ENCODE measurements around the gene SPOP.
"Not testable (repeated sequence)": the region's sequence is repeated elsewhere in the genome, so short reads cannot be mapped to it uniquely, and the experiment has no call there.

SPOP gene

DNA sequence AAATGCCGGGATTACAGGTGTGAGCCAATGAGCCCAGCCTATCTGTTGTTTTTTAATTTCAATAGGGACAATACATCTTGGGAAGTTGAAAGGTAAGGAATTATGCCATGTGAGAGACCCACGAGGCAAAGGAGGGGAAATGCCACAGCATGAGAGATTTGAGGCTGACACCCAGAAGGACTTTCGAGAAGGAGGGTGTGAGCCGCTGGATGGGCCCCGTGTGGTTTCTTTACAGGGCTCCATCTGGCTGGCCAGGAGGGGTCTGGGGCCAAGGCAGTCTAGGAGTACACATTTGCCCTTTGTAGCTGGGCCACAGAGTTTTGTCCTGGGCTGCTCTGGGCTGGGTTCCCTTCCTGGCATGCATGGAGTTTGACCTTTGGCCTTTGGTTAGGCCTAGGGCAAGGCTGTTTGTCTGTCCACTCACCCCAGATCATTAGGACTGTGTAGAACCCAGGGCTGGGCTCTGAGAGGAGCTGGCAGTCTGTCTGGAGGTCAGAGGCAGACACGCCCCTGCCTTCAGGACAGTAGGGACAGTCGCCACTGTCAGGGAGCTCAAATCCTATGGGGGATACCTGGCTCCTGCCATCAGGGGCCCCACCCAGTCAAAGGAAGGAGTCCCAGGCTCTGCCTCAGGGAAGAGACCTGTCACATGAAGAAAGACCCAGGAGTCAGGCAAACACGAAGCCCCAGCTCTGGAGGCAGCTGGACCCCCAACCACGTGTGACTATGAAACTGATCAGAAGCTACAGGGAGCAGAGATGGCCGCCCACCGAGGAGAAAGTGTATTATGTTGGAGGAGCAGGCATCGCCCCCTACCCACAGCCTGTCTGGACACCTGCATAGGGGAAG, 126.5 kb downstream of the SPOP start:
- DNase-seq (ENCODE audit: low read depth in 2 of 2): no peak

DNA sequence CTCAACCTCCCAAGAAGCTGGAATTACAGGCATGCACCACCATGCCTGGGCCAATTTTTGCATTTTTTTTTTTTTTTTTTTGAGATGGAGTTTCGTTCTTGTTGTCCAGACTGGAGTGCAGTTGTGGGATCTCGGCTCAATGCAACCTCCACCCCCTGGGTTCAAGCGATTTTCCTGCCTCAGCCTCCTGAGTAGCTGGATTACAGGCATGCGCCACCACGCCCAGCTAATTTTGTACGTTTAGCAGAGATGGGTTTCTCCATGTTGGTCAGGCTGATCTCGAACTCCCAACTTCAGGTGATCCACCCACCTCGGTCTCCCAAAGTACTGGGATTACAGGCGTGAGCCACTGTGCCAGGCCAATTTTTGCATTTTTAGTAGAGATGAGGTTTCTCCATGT, 127.1 kb downstream of the SPOP start:
- DNase-seq (ENCODE audit: low read depth in 2 of 2): not testable (repeated sequence)

DNA sequence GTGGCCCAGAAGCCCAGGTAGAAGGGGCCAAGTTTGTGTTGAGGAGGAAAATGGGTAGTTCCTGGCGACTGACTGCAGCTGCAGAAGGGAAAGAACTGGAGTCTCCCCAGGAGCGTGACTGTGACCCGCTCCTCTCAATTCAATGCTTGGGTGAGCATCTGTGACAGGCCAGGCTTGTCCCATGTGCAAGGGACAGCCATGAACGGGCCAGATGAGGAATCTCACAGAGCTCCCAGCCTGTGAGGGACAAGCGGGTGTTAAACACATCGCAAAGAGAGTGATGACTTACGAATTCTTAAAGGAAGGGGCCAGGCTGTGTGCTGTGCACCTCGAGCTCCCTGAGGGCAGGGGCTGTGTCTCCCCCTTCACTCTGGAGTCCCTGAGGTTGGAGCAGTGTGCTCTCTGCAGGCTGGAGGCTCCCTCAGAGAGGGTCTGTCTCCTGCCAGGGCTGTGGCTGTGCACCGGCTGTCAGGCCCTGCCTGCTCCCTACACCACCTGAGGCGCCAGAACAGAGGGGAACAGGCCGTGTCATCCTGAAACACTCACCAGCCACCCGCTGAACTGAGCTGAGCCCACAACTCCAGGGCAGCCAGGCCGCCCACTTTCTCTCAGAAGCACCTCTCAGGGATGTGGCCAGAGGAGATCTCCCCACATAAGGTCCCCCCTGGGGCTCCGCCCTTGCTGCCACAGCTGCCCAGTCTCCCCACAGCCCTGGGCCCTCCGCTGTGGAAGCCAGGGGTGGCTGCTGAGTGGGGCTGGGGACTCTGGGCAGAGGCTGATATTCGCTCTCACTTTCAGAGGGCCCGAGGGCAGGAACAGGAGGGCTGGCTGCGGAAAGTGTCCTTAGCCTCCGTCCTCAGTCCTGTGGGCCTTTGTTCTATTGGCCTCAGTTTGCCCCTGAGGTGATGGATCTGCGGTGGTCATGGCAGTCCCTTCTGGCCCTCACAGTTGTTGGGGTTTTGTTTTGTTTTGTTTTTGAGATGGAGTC, 127.9 kb downstream of the SPOP start:
- DNase-seq (ENCODE audit: low read depth in 2 of 2): no peak

DNA sequence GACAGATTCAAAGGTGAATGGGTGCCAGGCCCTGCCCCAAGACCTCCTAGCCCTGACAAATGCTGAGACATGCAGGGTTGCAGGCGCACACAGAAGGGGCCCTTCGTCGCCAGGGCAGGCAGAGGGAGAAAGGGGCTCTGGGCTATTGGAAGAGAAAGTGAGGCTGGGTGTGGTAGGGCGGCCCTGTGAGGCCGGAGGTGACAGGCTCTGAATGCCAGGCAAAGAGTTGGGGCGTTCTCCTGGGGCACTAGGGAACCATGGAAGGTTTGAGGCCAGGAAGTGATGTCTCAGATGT, 128.6 kb downstream of the SPOP start:
- no peak for DNase-seq (ENCODE audit: low read depth in 2 of 2)
